GM20431 (cell line): Measurements from ENCODE around the gene IFITM1.
"Not testable (repeated sequence)": the region's sequence is repeated elsewhere in the genome, so short reads cannot be mapped to it uniquely, and the experiment has no call there.

Source experiments
- in situ Hi-C: fragments of 300-500 bp; cut with MseI, MboI; formaldehyde crosslinking; loops from one replicate; pipeline ENCODE4 v1.15.0; 2020; ENCODE audit warnings: low sequenced_read_pairs; ENCODE audit not compliant: unreplicated experiment

Gene IFITM1

DNA sequence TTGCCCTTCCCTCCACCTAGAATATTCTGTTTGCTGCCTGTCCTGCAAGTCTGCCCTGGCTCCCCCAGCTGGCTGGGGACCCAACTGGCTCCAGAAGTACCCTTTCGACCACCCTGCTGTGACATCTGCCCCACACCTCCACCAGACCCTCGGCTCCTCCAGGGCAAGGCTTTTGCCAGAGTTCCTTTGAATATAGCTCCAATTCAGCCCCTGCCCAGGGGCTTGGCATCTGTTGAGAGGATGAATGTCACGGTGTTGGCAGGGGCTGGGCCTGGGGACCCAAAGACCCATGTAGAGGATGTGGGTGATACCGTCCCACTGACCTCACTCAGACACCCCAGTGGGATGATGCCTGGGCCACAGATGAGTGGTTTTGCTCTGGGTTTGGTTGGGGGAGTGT is 31.7 kb upstream of the IFITM1 start:
- in situ Hi-C loops, result no loop called here

DNA sequence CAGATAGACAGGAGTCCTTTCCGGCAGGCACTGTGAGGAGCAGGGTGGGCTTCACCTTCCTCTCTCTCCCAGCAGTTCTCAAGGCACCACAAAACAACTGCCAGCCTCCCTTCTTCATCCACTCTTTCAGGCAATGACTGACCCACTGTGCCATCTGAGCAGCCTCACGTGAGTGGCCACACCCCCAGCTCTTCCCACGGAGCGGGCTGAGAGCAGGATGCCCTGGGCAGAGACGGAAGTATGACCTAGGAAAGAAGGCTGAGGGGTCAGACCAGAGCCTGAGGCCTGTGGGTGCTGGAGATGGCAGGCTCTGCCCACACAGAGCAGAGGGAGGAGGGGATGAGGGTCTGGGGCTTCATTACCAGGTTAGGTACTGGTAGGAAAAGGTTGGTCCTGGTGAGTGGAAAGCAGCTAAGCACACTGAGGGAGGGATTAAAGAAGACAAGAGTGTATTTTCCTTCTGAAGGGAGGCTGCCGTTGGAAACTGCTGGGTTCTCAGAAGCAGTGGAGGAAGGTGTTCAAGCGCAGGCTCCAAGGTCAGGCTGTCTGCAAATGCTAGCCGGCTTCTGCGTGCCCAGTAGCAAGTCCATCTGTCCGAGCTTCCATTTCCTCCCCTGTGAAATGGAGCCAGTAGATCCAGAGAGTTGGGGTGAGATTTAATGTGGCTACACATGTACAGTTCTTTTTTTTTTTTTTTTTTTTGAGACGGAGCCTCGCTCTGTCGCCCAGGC is 31.0 kb upstream of the IFITM1 start:
- in situ Hi-C loops, result no loop called here

DNA sequence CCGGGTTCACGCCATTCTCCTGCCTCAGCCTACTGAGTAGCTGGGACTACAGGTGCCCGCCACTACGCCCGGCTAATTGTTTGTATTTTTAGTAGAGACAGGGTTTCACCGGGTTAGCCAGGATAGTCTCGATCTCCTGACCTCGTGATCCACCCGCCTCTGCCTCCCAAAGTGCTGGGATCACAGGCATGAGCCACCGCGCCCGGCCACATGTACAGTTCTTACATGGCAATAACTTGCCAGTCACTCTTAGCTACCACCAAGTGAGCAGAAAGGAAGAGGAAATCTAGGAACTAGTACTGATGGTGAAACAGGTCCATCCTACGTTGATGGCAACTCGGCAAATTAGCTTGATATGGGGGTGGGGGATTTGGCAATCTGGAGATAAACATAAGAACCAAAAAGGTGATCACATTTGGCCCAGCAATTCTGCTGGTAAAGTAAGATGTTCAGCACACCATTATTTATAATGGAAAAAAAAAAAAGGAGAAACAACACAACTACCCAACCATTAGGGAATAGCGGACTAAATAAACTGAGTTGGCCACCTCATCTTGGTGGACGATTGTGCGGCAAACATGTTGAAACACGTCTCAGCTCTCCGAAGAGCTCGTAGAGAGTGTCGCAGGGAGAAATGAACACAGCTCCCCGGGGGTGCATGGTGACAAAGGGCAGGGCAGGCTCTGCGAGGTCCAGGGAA is 30.3 kb upstream of the IFITM1 start:
- in situ Hi-C loops, result no loop called here

DNA sequence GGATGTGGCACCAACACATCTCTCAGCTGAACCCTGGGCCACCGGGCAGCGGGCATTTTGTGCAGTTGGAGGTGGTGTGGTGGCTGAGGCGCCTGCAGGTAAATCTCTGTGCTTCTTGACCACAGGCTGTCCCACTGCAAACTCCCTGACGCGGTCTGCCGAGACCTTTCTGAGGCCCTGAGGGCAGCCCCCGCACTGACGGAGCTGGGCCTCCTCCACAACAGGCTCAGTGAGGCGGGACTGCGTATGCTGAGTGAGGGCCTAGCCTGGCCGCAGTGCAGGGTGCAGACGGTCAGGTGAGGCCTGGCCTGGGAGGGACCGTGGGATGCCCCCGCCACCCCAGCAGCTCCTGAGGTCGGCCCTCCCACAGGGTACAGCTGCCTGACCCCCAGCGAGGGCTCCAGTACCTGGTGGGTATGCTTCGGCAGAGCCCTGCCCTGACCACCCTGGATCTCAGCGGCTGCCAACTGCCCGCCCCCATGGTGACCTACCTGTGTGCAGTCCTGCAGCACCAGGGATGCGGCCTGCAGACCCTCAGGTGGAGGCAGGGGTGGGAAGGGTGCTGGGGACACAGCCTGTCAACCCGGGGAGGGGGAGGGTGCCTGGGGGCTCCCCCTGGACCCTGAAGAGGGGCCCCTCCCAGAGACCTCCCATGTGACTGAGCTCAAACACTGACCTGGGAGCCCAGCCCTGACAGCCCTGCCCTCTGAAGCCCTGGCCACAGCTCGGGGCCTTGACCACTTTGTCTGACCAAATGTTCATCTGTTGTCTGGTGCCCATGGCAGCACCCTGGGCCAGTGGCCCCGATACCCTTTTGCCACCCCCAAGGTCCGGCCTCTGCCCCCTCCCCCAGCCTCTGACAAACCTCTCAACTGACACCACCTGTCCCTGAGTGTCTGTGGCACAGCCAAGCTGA is 29.5 kb upstream of the IFITM1 start:
- in situ Hi-C loops, result no loop called here

DNA sequence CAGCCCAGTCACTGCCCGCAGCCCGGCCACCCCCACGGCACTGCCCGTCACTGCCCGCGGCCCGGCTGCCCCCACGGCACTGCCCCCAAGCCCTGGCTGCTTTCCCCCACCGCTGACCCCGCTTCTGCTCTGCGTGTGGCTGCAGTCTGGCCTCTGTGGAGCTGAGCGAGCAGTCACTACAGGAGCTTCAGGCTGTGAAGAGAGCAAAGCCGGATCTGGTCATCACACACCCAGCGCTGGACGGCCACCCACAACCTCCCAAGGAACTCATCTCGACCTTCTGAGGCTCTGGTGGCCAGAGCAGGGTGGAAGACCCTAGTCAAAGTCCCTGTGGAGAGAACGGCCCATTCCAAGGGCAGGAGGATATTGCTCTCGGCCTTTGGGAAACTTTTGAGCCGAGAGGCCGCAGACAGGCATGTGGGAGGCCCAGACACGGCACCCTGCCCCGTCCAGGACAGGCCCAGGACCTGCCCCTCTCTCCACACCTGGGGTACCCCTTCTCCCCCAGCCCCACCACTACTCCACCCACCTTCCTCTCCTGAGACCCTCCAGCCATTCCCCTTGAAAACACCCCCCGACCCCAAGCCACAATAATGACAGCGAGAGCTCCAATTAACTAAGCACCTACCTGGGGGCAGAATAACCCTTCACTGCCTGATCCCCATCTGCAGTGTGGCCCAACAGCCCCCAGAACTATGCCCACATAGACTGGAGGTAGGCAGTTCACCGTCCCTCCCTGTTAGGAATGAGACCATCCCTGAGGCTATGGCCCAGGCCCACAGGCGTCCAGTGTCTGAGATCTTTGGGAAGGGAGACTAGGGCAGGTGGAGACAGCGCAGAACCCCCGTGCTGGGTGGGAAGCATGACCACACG is 28.6 kb upstream of the IFITM1 start:
- in situ Hi-C loops, result no loop called here

DNA sequence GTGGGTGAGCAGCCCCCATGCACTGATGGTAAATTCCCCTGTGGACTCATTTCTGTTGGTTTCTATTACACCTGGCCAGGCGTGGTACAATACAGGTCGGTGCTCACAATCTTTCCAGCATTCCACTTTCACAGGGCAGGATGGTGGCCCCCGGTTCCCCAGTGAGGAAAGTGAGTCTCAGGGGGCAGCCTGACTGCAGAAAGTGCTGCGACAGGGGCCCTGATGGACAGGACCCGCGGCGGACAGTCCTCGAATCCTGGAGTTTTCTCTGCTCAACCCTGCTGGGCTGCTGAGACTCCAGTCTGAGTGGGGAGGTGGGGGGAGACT is 28.0 kb upstream of the IFITM1 start:
- in situ Hi-C loops, result no loop called here

DNA sequence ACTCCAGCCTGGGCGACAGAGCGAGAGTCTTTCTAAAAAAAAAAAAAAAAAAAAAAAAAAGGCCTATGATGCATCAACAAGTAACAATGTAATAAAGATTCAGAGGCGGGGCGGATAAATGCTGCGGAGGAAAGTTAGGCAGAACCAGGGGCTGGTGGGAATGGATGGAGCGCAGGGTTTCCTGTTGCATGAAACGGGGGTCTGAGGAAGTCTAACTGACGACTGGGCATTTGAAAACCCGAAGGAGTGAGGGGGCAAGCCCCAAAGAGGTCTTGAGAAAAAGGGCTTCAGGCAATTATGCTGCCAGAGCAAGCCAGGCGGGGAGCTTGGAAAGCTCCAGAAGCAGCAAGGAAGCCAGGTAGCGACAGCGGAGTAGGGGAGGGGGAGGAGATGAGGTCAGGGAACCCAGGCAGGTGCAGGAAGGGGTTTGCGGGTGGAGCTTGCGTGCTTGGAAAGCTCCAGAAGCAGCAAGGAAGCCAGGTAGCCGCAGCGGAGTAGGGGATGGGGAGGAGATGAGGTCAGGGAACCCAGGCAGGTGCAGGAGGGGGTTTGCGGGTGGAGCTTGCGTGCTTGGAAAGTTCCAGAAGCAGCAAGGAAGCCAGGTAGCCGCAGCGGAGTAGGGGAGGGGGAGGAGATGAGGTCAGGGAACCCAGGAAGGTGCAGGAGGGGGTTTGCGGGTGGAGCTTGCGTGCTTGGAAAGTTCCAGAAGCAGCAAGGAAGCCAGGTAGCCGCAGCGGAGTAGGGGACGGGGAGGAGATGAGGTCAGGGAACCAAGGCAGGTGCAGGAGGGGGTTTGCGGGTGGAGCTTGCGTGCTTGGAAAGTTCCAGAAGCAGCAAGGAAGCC is 26.6 kb upstream of the IFITM1 start:
- in situ Hi-C loops, result not testable (repeated sequence)

DNA sequence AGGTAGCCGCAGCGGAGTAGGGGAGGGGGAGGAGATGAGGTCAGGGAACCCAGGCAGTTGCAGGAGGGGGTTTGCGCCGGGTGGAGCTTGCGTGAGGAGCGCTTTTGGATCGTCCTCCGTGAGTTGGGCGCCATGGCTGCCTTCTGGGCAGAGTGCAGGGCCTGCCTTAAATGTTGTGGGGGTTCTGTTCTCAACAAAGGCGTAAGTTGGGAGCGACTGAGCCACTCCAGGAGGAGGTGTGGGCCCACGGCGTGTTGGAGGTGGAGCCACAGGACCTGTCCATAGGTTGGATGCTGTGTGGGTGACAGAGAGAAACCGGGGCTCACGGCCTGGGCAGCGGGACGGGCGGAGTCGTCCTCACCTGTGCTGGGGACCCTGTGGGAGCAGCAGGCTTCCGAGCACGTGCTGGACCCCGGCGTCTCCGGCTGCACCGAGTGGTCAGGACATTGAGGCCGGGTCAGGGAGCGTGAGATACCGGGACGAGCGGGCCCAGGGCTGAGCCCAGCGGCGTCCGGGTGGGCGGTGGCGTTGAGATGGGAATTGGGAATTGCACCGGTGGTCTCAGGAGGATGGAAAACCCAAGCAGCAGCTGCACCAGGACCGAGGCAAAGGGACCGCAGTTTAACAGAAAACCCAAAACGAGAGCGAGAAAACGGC is 25.9 kb upstream of the IFITM1 start:
- in situ Hi-C loops, result no loop called here

DNA sequence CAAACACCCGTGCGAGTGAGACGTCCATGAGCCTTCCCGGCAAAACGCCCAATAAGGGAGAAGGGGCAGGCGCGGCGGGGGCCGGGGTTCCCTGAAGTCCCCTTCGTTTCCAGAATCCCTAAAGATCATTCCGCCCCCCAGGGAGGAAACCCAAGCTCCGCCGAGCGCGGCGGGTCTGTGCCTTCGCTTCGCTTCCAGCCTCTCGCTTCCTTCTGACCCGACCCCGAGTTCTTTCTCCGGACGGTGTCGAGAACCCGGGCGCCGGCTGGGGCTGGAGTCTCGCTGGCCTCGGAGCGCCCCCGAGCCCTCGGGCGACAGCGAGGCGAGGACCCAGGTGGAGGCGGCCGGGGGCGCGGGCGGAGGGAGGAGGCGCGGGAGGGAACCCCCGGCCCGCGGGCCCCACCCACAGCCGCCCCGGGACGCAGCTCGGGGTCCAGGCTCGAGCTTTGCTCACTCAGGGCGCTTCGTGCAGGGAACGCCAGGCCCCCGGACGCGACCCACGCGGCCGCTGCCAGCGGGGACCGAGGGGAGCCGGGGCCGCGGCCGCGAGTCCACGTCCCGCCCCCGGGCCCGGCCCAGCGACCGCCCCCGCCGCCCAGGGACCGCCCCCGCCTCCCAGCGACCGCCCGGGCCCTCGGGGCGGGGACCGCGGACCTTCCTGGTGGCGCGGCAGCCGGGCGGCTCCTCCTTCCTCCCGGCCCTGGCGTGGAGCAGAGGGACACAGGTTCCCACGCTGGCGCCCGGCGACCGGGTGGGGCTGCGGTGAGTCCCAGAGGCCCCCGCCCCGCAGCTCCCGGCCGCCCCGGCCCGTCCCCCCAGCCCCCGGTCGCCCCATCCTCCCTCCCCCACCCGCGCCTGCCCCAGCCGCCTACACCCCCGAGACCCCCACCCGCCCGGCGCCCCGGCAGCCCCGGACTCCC is 25.1 kb upstream of the IFITM1 start, which contains the start of gene PGGHG:
Gene PGGHG, plus strand, starts transcription at position 649 of the 920 bp plus-strand sequence. CDS start 691 bp downstream, outside the sequence.
- in situ Hi-C loops, result no loop called here

DNA sequence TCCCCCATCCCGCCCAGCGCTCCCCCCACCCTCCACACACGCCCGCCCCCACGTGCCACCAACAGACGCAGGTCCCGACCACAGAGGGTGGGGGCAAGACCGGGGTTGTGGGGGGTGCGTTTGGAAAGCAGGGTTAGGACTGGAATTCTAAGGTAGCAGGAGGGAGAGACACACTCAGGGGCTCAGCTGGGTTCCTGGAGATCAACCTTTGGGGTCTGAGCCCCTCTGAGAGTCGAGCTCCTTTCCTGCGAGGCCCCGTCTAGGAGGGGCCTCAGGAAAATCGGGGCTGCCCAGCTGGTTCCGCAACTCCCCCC is 24.5 kb upstream of the IFITM1 start:
- in situ Hi-C loops, result no loop called here

DNA sequence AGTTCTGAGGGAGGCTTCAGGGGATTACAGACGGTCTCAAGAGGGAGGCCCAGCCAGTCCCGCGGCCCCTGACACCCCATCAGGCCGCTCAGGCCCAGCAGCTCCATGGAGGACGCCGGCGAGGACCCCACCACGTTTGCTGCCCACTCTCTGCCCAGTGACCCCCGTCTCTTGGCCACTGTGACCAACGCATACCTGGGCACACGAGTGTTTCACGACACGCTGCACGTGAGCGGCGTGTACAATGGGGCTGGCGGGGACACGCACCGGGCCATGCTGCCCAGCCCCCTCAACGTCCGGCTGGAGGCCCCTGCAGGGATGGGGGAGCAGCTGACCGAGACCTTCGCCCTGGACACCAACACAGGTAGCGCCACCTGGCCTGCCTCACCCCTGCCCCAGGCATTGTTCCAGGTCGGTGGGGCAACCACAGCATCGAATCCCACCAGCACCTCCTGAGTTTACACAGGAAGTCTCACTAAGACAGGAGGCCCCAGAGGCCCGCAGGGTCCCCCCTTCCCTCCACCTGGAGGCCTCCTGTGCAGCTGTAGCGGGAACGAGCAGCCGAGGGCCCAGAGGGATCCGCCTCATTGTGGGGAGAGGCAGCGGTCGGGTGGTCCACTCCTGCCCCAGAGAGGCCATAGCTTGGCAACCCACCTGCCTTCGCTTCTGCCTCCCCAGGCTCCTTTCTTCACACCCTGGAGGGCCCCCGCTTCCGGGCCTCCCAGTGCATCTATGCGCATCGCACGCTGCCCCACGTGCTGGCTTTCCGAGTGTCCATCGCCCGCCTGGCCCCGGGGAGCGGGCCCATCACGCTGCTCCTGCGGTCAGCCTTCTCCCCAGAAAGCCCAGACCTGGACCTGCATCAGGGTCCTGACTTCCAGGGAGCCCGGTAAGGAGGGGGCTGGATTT is 23.9 kb upstream of the IFITM1 start:
- in situ Hi-C loops, result no loop called here

DNA sequence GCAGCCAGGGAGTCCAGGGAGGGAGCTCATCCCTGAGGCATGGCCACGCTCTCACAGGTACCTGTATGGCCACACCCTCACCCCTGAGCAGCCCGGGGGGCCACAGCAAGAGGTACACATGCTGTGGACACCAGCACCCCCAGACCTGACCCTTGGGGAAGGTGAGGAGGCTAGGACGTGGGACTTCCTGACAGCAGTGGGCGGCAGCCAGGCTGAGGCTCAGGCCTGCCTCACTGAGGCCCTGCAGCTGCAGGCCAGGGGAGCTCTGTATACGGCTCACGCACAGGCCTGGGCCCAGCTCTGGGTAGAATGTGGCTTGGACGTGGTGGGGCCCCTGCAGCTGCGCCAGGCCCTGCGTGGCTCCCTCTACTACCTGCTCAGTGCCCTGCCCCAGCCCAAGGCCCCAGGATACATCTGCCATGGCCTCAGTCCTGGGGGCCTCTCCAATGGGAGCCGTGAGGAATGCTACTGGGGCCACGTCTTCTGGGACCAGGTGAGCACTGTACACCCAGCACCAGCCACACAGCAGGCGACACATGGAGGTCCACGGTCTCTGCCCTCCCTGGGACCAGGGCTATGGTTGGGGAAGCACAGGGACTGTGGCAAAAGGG is 23.1 kb upstream of the IFITM1 start:
- in situ Hi-C loops, result no loop called here

DNA sequence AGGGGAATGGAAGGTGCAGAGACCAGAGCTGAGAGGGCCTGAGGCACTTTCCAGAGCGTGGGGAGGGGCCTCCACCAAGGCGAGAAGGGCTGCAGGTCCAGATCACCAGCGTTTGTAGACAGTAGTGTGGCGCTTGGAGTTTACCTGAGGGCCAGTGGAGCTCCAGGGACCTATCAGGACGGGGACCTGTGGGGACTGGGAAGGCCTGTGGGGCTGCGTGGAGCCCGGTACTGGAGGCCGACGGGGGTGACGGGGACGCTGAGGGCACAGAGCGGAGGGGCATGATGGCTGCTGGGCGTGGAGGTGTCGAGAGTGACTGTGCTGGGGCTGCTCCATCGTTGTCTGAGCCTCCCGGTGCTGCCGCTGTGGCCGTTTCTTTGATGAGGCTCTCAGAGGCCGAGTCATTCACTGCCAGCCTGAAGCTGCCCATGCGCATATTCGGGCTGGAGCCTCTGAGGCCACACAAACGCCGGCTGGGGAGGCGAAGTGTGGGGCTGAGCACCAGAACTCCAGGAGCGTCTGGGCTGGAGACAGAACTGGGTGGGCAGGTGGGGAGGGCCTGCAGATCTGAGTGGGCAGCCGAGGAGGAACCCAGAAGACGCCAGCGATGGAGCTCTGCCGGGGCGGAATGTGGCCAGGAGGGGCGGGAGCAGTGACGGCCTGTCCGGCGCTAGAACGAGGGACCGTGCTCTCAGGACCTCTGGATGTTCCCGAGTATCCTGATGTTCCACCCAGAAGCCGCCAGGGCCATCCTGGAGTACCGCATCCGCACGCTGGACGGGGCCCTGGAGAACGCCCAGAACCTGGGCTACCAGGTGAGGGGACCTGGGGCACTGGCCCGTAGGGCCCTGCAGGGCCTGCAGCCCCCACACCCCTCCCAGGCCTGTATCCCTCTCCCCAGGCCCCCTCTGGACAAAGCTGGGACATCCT is 22.3 kb upstream of the IFITM1 start:
- in situ Hi-C loops, result no loop called here

DNA sequence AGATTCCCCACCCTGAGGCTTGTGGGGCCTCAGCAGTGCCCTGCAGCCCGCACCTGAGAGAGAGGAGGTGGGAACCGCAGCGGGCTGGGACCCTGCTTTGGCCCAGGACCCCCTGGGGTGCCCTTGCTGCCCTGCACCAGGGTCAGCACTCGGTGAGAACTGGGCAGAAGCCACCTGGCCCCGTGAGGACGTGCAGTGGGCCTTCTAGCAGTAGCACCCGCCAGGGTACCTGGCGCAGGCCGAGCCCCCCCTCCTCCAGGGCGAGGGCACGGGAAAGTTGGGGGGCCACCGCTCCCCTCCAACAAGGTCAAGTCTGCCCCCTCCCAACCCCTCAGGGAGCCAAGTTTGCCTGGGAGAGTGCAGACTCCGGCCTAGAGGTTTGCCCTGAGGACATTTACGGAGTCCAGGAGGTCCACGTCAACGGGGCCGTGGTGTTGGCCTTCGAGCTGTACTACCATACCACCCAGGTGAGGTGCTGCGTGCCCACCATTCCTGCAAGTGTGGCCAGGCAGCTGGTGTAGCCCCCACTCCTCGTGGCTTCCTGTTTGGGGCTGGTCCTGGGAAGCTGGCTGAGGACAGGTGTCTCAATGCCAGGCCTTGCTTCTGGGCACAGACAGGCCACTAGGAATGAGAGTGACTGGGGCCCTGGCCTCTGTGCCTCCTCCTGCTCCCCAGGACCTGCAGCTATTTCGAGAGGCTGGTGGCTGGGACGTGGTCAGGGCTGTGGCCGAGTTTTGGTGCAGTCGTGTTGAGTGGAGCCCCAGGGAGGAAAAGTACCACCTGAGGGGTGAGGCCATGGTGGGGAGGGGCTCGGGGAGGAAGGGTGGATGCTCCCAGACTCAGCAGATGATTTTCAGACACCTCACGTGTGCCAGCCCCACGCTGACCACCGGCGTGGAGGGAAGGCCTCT is 21.4 kb upstream of the IFITM1 start:
- in situ Hi-C loops, result no loop called here
